WTC11 (cell line): ENCODE results near the gene A1BG. TPM values are rescaled to one million over a fixed set of nuclear protein-coding genes. Genes with fewer than 3 reads are reported as not detected.

Experiments
- ATAC-seq: fragments of 200-7000 bp; cut with Tn5 transposase; 2 replicates; pipeline ENCODE4 v1.10.0; 2021; ENCODE audit warnings: mild to moderate bottlenecking, moderate library complexity
- CTCF ChIA-PET: fragments of 300-600 bp; sonication (Branson Sonifier 250); formaldehyde crosslinking; loops from one replicate; lab custom pipeline; 2021; ENCODE audit warnings: antibody characterized with exemption; lab: Charles Lee
- POLR2A ChIA-PET: fragments of 350-600 bp; sonication (Branson Sonifier 250); formaldehyde crosslinking; loops from one replicate; lab custom pipeline; 2021; ENCODE audit warnings: antibody characterized with exemption; lab: Charles Lee
- DNase-seq: peaks from one replicate; pipeline ENCODE4 v3.0.0; 2021; ENCODE audit warnings: low spot score
- H3K27ac Mint-ChIP-seq: 2 replicates; pipeline ENCODE4 v1.8.0; 2021; ENCODE audit warnings: mixed read lengths
- H3K27me3 Mint-ChIP-seq: 2 replicates; pipeline ENCODE4 v1.8.0; 2021; ENCODE audit warnings: low read depth, mild to moderate bottlenecking, moderate library complexity, mixed read lengths
- H3K36me3 Mint-ChIP-seq: 2 replicates; pipeline ENCODE4 v1.8.0; 2021; ENCODE audit warnings: mixed read lengths
- H3K4me1 Mint-ChIP-seq: 2 replicates; pipeline ENCODE4 v1.8.0; 2022; ENCODE audit warnings: mixed read lengths
- H3K4me3 Mint-ChIP-seq: 2 replicates; pipeline ENCODE4 v1.8.0; 2021; ENCODE audit warnings: mild to moderate bottlenecking, moderate library complexity, mixed read lengths
- H3K9me3 Mint-ChIP-seq: 2 replicates; pipeline ENCODE4 v1.8.0; 2021; ENCODE audit warnings: mixed read lengths
- AFF4 ChIP-seq: sonication (generic); formaldehyde crosslinking; IDR thresholded peaks from 2 replicates; pipeline ENCODE4 v1.8.1; 2023; ENCODE audit warnings: mild to moderate bottlenecking, missing genetic modification reagents, borderline replicate concordance
- ATF6 ChIP-seq: sonication (generic); formaldehyde crosslinking; IDR thresholded peaks from 2 replicates; pipeline ENCODE4 v1.8.1; 2023; ENCODE audit warnings: mild to moderate bottlenecking, missing genetic modification reagents
- CREB1 ChIP-seq: sonication (generic); formaldehyde crosslinking; IDR thresholded peaks from 2 replicates; pipeline ENCODE4 v1.8.0; 2023; ENCODE audit warnings: mild to moderate bottlenecking, missing genetic modification reagents
- E2F4 ChIP-seq: sonication (generic); formaldehyde crosslinking; IDR thresholded peaks from 2 replicates; pipeline ENCODE4 v1.8.1; 2022; ENCODE audit warnings: low read depth, mild to moderate bottlenecking, moderate library complexity, missing genetic modification reagents, borderline replicate concordance
- FOXP1 ChIP-seq: sonication (generic); formaldehyde crosslinking; IDR thresholded peaks from 2 replicates; pipeline ENCODE4 v1.8.0; 2022; ENCODE audit warnings: missing genetic modification reagents, mild to moderate bottlenecking, moderate library complexity, borderline replicate concordance
- IRF1 ChIP-seq: sonication (generic); formaldehyde crosslinking; IDR thresholded peaks from 2 replicates; pipeline ENCODE4 v1.8.0; 2023; ENCODE audit warnings: missing genetic modification reagents
- NFE2L1 ChIP-seq: sonication (generic); formaldehyde crosslinking; IDR thresholded peaks from 2 replicates; pipeline ENCODE4 v1.8.1; 2023; ENCODE audit warnings: missing genetic modification reagents
- OVOL2 ChIP-seq: fragments of 250-450 bp; sonication (Bioruptor Pico); IDR thresholded peaks from 2 replicates; pipeline ENCODE4 v1.9.0; 2021; ENCODE audit warnings: mild to moderate bottlenecking, borderline replicate concordance
- SP1 ChIP-seq: sonication (generic); formaldehyde crosslinking; conservative IDR thresholded peaks from 2 replicates; pipeline ENCODE4 v1.8.1; 2022; ENCODE audit warnings: missing genetic modification reagents
- ZNF532 ChIP-seq: fragments of 250-450 bp; sonication (Bioruptor Pico); IDR thresholded peaks from 2 replicates; pipeline ENCODE4 v1.9.0; 2021; ENCODE audit warnings: mild to moderate bottlenecking, borderline replicate concordance
- total RNA-seq: library from RNA; stranded (reverse); gene quantifications from 3 replicates; pipeline ENCODE4 v1.2.3, GENCODE V29; 2021

A1BG gene
- total RNA-seq, 1 experiment from 2014 or later: 24.3 TPM

GRCh38 chr19:58394821-58395219 is 41.5 kb upstream of the A1BG start (continued):
- no peak for TF ChIP-seq ATF6 (CRISPR knock-in tag)
- no peak for TF ChIP-seq NFE2L1
- no peak for TF ChIP-seq CREB1
- TF ChIP-seq IRF1 (CRISPR knock-in tag): no peak
- TF ChIP-seq, all 79 proteins: peak for 0

GRCh38 chr19:58393725-58394033 is 40.4 kb upstream of the A1BG start:
- Mint-ChIP-seq H3K9me3 (no peaks in the 10 kb centered on the region), H3K4me1 (peaks cover 15% of the 10 kb centered on the region), H3K27ac (no peak overlapping the region), H3K4me3 (no peak overlapping the region), H3K27me3 (peaks cover 21% of the 10 kb centered on the region), H3K36me3 (peaks cover 47% of the 10 kb centered on the region)
- no peak for ATAC-seq
- CTCF ChIA-PET: no interaction called here
- no peak for DNase-seq
- POLR2A ChIA-PET: no interaction called here
- no peak for TF ChIP-seq ZNF532 (CRISPR knock-in tag)
- no peak for TF ChIP-seq E2F4 (CRISPR knock-in tag)
- TF ChIP-seq SP1 (CRISPR knock-in tag): no peak
- TF ChIP-seq FOXP1: no peak
- no peak for TF ChIP-seq OVOL2 (CRISPR knock-in tag)
- no peak for TF ChIP-seq AFF4 (CRISPR knock-in tag)
- no peak for TF ChIP-seq NFE2L1
